Adrenal gland (tissue), 12 donors: ENCODE data around the gene SPOCK3. TPM values are rescaled to one million over a fixed set of nuclear protein-coding genes. Genes with fewer than 3 reads are reported as not detected.
"Not testable (repeated sequence)": the region's sequence is repeated elsewhere in the genome, so short reads cannot be mapped to it uniquely, and the experiment has no call there.

Experiments
- DNase-seq, 7 donors: peaks; one replicate each; pipeline ENCODE4 v3.0.0-alpha.2; 2019 to 2020
- H3K27ac ChIP-seq, 5 donors: fragments of 200-600 bp; sonication (generic) in 4 of 5; 1 replicate in 3 of 5; 2 replicates in 2 of 5; pipeline versions ENCODE4 v1.5.1 to v1.8.0; 2016 to 2020; ENCODE audit warnings: mild to moderate bottlenecking in 1 of 5
- H3K27me3 ChIP-seq: fragments of 200-600 bp; 2 replicates; pipeline ENCODE4 v1.8.0; 2021
- H3K36me3 ChIP-seq, 2 donors: fragments of 200-600 bp; replicated peaks in 1 of 2; 1 replicate in 1 of 2; 2 replicates in 1 of 2; pipeline versions ENCODE4 v1.5.1 to v1.8.0; 2018 to 2022
- H3K4me1 ChIP-seq, 2 donors: fragments of 200-600 bp; replicated peaks in 1 of 2; 1 replicate in 1 of 2; 2 replicates in 1 of 2; pipeline versions ENCODE4 v1.5.1 to v1.8.0; 2018 to 2021
- H3K4me3 ChIP-seq, 4 donors: fragments of 200-600 bp; sonication (generic) in 3 of 4; one replicate each; pipeline ENCODE4 v1.5.1; 2016 to 2018
- H3K9me3 ChIP-seq, 3 donors: fragments of 200-600 bp; sonication (generic) in 1 of 3; replicated peaks in 1 of 3; 1 replicate in 2 of 3; 2 replicates in 1 of 3; pipeline versions ENCODE4 v1.5.1 to v1.8.0; 2016 to 2021
- CTCF ChIP-seq, 6 experiments: fragments of 450-650 bp in 4 of 6; fragments of 200-600 bp in 2 of 6; sonication (generic) in 1 of 6; IDR thresholded peaks; 1 replicate in 5 of 6; 2 replicates in 1 of 6; pipeline versions ENCODE4 v1.5.1 to v1.8.0; 2016 to 2021; ENCODE audit warnings: antibody characterized with exemption in 6 of 6, mild to moderate bottlenecking in 2 of 6, moderate library complexity in 1 of 6
- POLR2A ChIP-seq, 2 donors: fragments of 450-650 bp; IDR thresholded peaks; one replicate each; pipeline ENCODE4 v1.6.1; 2017; ENCODE audit warnings: antibody characterized with exemption in 2 of 2, mild to moderate bottlenecking in 2 of 2, moderate library complexity in 1 of 2
- WGBS, 4 donors: extraction: QIAGEN DNeasy Blood & Tissue Kit in 2 of 4; methylation state at CpG; one replicate each; pipeline versions ENCODE4 v1.1.5 to v1.1.7; 2013 to 2017; 5-methylcytosine and 5-hydroxymethylcytosine counted together
- intact Hi-C, 2 donors: fragments of 100-400 bp; cut with DNase I; formaldehyde crosslinking; loops; one replicate each; pipeline versions ENCODE4 v1.14.1 to v1.15.0; 2022 to 2023
- polyA plus RNA-seq, 3 donors: library from polyadenylated mRNA; stranded (reverse); fragments of 200-250 nt in 2 of 3; fragments of 350-450 nt in 1 of 3; fragmentation: Illumina TruSeq in 1 of 3; extraction: RNeasy Lipid Tissue Mini Kit (QIAGEN cat#74804) in 1 of 3; gene quantifications; one replicate each; pipeline ENCODE4 v1.2.3, GENCODE V29; 2013 to 2014
- total RNA-seq, 9 donors: library from RNA; depleted of rRNA in 4 of 9; stranded (reverse); fragments of >200 nt in 4 of 9; fragments of 120-200 nt in 1 of 9; fragmentation: NEBNext Ultra II Directional in 1 of 9; extraction: Animal tissue kit (Norgen Biotek cat#: 25700) in 1 of 9; gene quantifications; one replicate each; pipeline versions ENCODE4 v1.1.0 to v1.2.4, GENCODE V29; 2013 to 2023
- donor health status: healthy with polysubstance abuse.
- donor health status: Bipolar disorder and iron deficiency.
- donor health status: DM: yes; HTN: yes; CAD: no.
- donor health status: DM: no; HTN: no; CAD: no.
- donor health status: DM: no; HTN: no; CAD: no.
- donor health status: DM: yes; HTN: yes; CAD: no.

SPOCK3 gene
- total and polyA plus RNA-seq, 12 donors = 0.18 to 30.3 (median 3.0) TPM; not detected in 1

- DNase-seq = no peak
- no peaks in the 10 kb centered on the region for H3K36me3 ChIP-seq
- no peak overlapping the region for H3K27ac ChIP-seq
- no peaks in the 10 kb centered on the region for H3K9me3 ChIP-seq
- intact Hi-C loops = no loop called here
- no peak overlapping the region for H3K4me3 ChIP-seq
- WGBS, 4 donors = 73 to 77% (median 76%) methylated on average over 5 of the region's 5 CpGs
- TF ChIP-seq POLR2A (IDR thresholded peaks at IDR 0.05) (no peak), CTCF (IDR thresholded peaks at IDR 0.05) (no peak)
- no peaks in the 10 kb centered on the region for H3K4me1 ChIP-seq
- no peaks in the 10 kb centered on the region for H3K27me3 ChIP-seq
Observed at GRCh38 chr4:166723532-166724140, 510.7 kb downstream of the SPOCK3 start.

DNA sequence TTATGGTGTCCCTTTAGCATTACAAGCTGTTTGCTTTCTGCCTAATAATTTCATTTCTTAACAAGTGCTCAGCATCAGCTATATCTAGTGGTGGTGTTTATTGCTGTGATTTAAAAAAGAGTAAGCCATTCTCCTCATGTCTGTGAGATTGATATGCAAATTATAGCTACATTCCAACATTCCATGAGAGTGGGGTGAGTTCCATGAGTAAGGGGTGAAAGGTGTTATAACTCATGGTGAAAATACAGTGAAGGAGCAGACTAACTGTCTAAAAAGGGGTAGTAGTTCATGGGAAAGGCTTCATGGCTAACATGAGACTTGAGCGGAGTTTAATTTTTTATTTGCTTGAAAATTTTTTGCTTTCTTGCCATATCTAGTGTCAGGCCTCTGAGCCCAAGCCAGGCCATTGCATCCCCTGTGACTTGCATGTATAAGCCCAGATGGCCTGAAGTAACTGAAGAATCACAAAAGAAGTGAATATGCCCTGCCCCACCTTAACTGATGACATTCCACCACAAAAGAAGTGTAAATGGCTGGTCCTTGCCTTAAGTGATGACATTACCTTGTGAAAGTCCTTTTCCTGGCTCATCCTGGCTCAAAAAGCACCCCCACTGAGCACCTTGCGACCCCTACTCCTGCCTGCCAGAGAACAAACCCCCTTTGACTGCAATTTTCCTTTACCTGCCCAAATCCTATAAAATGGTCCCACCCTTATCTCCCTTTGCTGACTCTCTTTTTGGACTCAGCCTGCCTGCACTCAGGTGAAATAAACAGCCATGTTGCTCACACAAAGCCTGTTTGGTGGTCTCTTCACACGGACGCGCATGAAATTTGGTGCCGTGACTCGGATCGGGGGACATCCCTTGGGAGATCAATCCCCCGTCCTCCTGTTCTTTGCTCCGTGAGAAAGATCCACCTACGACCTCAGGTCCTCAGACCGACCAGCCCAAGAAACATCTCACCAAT, 518.3 kb downstream of the SPOCK3 start:
- H3K4me3 ChIP-seq, H3K27me3 ChIP-seq, intact Hi-C loops, H3K4me1 ChIP-seq, H3K36me3 ChIP-seq, H3K27ac ChIP-seq, H3K9me3 ChIP-seq, DNase-seq: not testable (repeated sequence)
- 71 to 90% (median 86%) methylated on average over 11 to 12 of the region's 12 CpGs for WGBS, 4 donors

DNA sequence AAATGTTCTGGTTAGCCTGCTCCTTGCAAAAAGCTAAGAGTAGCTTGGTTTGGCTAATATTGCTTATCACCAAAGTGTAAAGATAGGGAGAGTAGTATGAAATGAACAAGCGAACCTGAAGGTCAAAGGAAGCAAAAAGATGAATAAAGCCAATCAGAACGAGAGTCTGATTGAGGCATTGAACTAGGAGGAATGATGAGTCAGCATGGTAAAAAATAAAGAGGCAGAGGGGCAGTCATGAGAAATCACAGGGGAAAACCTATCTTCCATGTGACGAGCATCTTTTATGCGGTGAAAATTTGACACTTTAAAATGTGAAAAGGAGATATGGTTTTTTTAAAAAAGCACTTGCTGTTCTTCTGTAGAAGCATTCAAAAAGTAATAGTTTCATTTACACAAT, 533.7 kb downstream of the SPOCK3 start:
- DNase-seq = no peak
- Histone ChIP-seq H3K4me1 (no peaks in the 10 kb centered on the region), H3K4me3 (no peak overlapping the region), H3K27me3 (no peaks in the 10 kb centered on the region), H3K36me3 (no peaks in the 10 kb centered on the region), H3K27ac (no peak overlapping the region), H3K9me3 (no peaks in the 10 kb centered on the region)
- TF ChIP-seq CTCF (IDR thresholded peaks at IDR 0.05) = no peak
- no peak for TF ChIP-seq POLR2A (IDR thresholded peaks at IDR 0.05)
- intact Hi-C loops = no loop called here
- WGBS, 4 donors = 63 to 68% (median 65%) methylated on average over 4 of the region's 4 CpGs

DNA sequence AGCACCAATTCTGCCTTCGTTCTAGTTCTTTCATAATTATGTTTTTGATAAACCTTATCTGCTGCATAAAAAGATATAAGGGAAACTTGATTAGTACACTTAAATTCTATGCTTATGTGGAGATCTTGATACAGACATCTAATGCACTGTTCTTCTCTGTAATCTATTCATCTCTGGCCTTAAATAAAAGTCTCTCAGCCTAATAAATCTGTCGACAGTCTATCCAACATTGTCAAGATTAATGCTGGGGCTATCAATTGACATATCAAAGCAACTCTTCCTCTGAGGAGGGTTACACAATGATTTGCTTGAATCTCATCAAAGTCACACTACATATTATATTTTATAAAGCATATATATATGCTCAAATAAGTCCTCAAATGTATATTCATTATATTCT, 545.5 kb downstream of the SPOCK3 start:
- Histone ChIP-seq H3K36me3 (no peaks in the 10 kb centered on the region), H3K27me3 (no peaks in the 10 kb centered on the region), H3K9me3 (no peaks in the 10 kb centered on the region), H3K27ac (no peak overlapping the region), H3K4me3 (no peak overlapping the region), H3K4me1 (no peaks in the 10 kb centered on the region)
- WGBS, 4 donors = 43 to 59% (median 44%) methylated on average over 2 of the region's 2 CpGs
- TF ChIP-seq CTCF (IDR thresholded peaks at IDR 0.05) (no peak), POLR2A (IDR thresholded peaks at IDR 0.05) (no peak)
- DNase-seq = no peak
- intact Hi-C loops = no loop called here
